Muscle of leg (tissue), 11 donors: ENCODE measurements around the gene RB1. TPM values are rescaled to one million over a fixed set of nuclear protein-coding genes. Genes with fewer than 3 reads are reported as not detected.
A peak's percentile ranks its signal among the peaks of the same experiment; 100 is the strongest.

ENCODE experiments used
- DNase-seq: peaks from one replicate; pipeline ENCODE4 v3.0.0; 2013
- H3K27ac ChIP-seq: one replicate; pipeline ENCODE4 v1.5.1; 2013; ENCODE audit warnings: mild to moderate bottlenecking, low read length, control low read depth
- H3K27me3 ChIP-seq: one replicate; pipeline ENCODE4 v1.6.1; 2013; ENCODE audit warnings: low read length; ENCODE audit not compliant: control insufficient read depth, insufficient read depth
- H3K36me3 ChIP-seq: one replicate; pipeline ENCODE4 v1.6.1; 2013; ENCODE audit warnings: low read length; ENCODE audit not compliant: control insufficient read depth, insufficient read depth
- H3K4me1 ChIP-seq: one replicate; pipeline ENCODE4 v1.6.1; 2013; ENCODE audit warnings: low read length; ENCODE audit not compliant: control insufficient read depth, insufficient read depth
- H3K4me3 ChIP-seq: one replicate; pipeline ENCODE4 v1.5.1; 2013; ENCODE audit warnings: low read length, control low read depth
- H3K9me3 ChIP-seq: replicated peaks from 2 replicates; pipeline ENCODE4 v1.6.1; 2013; ENCODE audit warnings: low read depth, low read length; ENCODE audit not compliant: control insufficient read depth
- WGBS: methylation state at CpG from one replicate; pipeline ENCODE4 v1.1.5; 2013; ENCODE audit warnings: missing lambda C conversion rate; ENCODE audit not compliant: insufficient coverage; 5-methylcytosine and 5-hydroxymethylcytosine counted together
- polyA plus RNA-seq, 8 donors: library from polyadenylated mRNA; unstranded; fragments of 120-200 nt; gene quantifications; one replicate each; pipeline versions ENCODE4 v1.2.1 to v1.2.3, GENCODE V29; 2013; ENCODE audit warnings: inconsistent platforms in 1 of 8, low replicate concordance in 1 of 8; ENCODE audit not compliant: insufficient read length in 8 of 8, insufficient read depth in 1 of 8
- total RNA-seq: library from RNA; stranded (reverse); fragments of 120-200 nt; gene quantifications from one replicate; pipeline ENCODE4 v1.2.4, GENCODE V29; 2013

RB1 gene
- total and polyA plus RNA-seq, 9 donors: 45.0 to 60.3 (median 51.8) TPM

DNA sequence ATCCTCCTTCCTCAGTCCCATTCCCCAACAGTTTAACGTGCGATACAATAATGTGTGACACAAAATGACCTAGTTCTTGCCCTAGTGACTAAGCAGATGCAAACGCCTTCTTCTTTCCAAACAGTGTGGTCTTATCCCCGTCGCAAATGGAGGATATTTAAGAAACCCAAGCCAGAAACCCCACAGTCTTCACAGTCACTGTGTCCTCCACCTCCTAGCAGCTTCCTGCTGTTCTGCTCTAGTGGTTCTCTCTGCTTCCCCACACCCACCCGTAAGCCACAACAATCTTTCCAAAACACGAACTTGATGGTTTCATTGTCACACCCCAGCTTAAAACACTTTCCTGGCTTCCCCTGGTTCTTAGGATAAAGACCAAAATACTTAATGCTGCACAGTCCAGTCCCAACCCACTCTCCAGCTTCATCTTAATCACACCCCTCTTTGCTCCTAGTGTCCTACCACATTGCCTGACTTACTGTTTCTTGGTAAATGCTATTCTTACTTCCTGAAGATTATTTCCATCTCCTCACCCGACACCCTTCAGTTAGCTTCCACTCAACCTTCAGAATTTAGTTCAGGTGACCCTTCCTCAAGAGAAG, 38.2 kb upstream of the RB1 start:
- H3K4me1 ChIP-seq: no peaks in the 10 kb centered on the region
- no peak overlapping the region for H3K4me3 ChIP-seq
- H3K27ac ChIP-seq: no peak overlapping the region
- whole genome bisulfite sequencing: 82% methylated on average over 5 of the region's 8 CpGs
- no peaks in the 10 kb centered on the region for H3K27me3 ChIP-seq
- peaks cover 28% of the 10 kb centered on the region for H3K36me3 ChIP-seq
- H3K9me3 ChIP-seq: no peaks in the 10 kb centered on the region
- peak; percentile 10 for DNase-seq

GRCh38 chr13:48266150-48266549, 37.4 kb upstream of the RB1 start:
- Histone ChIP-seq H3K4me1 (no peaks in the 10 kb centered on the region), H3K27ac (no peak overlapping the region), H3K36me3 (peaks cover 28% of the 10 kb centered on the region), H3K4me3 (no peak overlapping the region), H3K27me3 (no peaks in the 10 kb centered on the region), H3K9me3 (no peaks in the 10 kb centered on the region)
- DNase-seq: no peak

DNA sequence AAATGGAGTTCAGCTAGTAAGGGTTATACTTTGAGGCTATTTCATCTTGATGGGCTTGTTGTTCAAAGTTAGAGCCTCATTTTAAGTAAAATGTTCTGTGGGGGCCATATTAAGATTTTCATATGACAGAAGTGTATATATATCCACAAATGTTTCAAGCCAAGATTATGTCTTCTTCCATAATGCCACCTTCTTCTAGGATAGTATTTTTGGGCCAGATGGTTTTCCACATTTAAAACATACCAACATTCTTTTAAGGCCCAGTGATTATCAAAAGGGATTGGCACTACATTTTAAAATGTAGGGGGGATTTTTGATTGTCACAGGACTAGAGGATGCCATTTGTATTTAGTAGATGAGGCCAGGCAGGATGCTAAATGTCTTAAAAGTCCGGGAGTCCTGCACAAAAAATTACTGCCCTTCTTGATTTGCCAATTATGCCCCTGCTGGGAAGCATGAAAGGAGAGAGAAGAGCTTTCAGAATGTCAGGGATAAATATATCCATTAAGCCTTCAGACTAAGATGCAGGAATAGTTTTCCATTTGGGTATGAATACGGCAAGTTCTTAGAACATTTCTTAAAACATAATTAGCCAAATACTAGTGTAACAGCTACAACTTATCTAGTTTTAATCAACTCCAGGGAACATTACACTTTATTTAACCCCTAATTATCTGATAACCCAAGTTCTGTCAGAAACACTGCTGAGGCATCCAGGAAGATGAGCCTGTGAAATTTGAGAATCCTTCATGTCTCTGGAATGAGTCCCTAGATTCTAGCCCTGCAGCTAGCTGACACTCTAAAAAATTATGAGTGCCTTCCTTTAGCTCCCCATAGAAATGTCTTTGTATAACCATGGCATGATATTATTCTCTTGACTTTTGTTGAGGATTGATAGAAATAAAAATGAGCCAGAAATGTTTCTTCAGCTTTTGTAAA, 36.6 kb upstream of the RB1 start:
- WGBS: 38% methylated on average over 1 of the region's 2 CpGs
- Histone ChIP-seq H3K9me3 (no peaks in the 10 kb centered on the region), H3K27ac (no peak overlapping the region)

GRCh38 chr13:48268019-48268418, 35.5 kb upstream of the RB1 start:
- no peaks in the 10 kb centered on the region for H3K4me1 ChIP-seq
- H3K27me3 ChIP-seq: no peaks in the 10 kb centered on the region
- no peak for DNase-seq
- H3K4me3 ChIP-seq: no peak overlapping the region
- WGBS: no CpG with 5 or more reads among the region's 4 CpGs
- H3K36me3 ChIP-seq: peaks cover 23% of the 10 kb centered on the region
- no peaks in the 10 kb centered on the region for H3K9me3 ChIP-seq
- H3K27ac ChIP-seq: no peak overlapping the region

More for the DNA sequence above, 36.6 kb upstream of the RB1 start:
- Histone ChIP-seq H3K36me3 (peaks cover 28% of the 10 kb centered on the region), H3K27me3 (no peaks in the 10 kb centered on the region), H3K4me1 (no peaks in the 10 kb centered on the region), H3K4me3 (no peak overlapping the region)
- no peak for DNase-seq

GRCh38 chr13:48273346-48273745, 30.2 kb upstream of the RB1 start:
- H3K9me3 ChIP-seq: no peaks in the 10 kb centered on the region
- H3K27me3 ChIP-seq: no peaks in the 10 kb centered on the region
- no peak for DNase-seq
- H3K36me3 ChIP-seq: peaks cover 14% of the 10 kb centered on the region
- no peak overlapping the region for H3K4me3 ChIP-seq
- H3K27ac ChIP-seq: no peak overlapping the region
- no peaks in the 10 kb centered on the region for H3K4me1 ChIP-seq
- 89% methylated on average over 3 of the region's 4 CpGs for WGBS

- H3K4me3 ChIP-seq: no peak overlapping the region
- H3K36me3 ChIP-seq: peaks cover 5% of the 10 kb centered on the region
- DNase-seq: no peak
- H3K9me3 ChIP-seq: no peaks in the 10 kb centered on the region
- H3K4me1 ChIP-seq: no peaks in the 10 kb centered on the region
- H3K27ac ChIP-seq: no peak overlapping the region
- no peaks in the 10 kb centered on the region for H3K27me3 ChIP-seq
- WGBS: 100% methylated on average over 1 of the region's 4 CpGs
These were observed 28.0 kb upstream of the RB1 start for GRCh38 chr13:48275507-48275906.

DNA sequence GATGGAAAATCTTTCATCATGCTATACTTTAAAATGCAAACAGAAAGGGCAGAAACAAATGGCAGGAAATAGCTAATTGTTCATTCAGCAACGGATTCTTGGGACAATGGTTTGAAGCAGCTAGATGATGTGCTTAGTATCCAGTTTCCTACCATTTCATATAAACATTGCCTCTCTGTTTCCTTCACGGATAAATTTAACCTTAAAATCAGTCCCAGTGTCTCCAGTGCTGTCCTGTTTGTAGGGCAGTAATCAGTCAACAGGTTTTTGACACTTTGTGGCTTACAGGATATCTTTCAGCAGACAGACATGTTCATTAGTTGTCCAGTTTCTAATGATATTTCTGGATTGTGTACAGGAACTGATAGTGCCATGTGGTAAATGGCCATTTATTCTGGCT, 24.7 kb upstream of the RB1 start:
- peaks cover 4% of the 10 kb centered on the region for H3K36me3 ChIP-seq
- DNase-seq: no peak
- H3K4me1 ChIP-seq: no peaks in the 10 kb centered on the region
- no peaks in the 10 kb centered on the region for H3K9me3 ChIP-seq
- no peak overlapping the region for H3K4me3 ChIP-seq
- no CpG with 5 or more reads among the region's 2 CpGs for WGBS
- H3K27me3 ChIP-seq: no peaks in the 10 kb centered on the region
- peak overlapping the region; percentile 66 for H3K27ac ChIP-seq

GRCh38 chr13:48281556-48281955, 22.0 kb upstream of the RB1 start:
- no CpG with 5 or more reads among the region's 1 CpG for WGBS
- Histone ChIP-seq H3K36me3 (no peaks in the 10 kb centered on the region), H3K27me3 (no peaks in the 10 kb centered on the region), H3K27ac (no peak overlapping the region), H3K9me3 (no peaks in the 10 kb centered on the region), H3K4me3 (no peak overlapping the region), H3K4me1 (no peaks in the 10 kb centered on the region)
- no peak for DNase-seq

- Histone ChIP-seq H3K27ac (no peak overlapping the region), H3K9me3 (no peaks in the 10 kb centered on the region), H3K4me1 (no peaks in the 10 kb centered on the region), H3K36me3 (no peaks in the 10 kb centered on the region), H3K4me3 (no peak overlapping the region), H3K27me3 (no peaks in the 10 kb centered on the region)
- no peak for DNase-seq
- no CpG with 5 or more reads among the region's 2 CpGs for WGBS
These were observed 11.8 kb upstream of the RB1 start for GRCh38 chr13:48291730-48292129.

- WGBS: 83% methylated on average over 1 of the region's 4 CpGs
- no peaks in the 10 kb centered on the region for H3K27me3 ChIP-seq
- H3K9me3 ChIP-seq: no peaks in the 10 kb centered on the region
- H3K36me3 ChIP-seq: no peaks in the 10 kb centered on the region
- no peak overlapping the region for H3K4me3 ChIP-seq
- no peak overlapping the region for H3K27ac ChIP-seq
- DNase-seq: no peak
- no peaks in the 10 kb centered on the region for H3K4me1 ChIP-seq
These were observed 10.9 kb upstream of the RB1 start for GRCh38 chr13:48292650-48293049.
